GM23338 (cell line): Measurements from ENCODE around the gene OLFML2A. TPM values are rescaled to one million over a fixed set of nuclear protein-coding genes. Genes with fewer than 3 reads are reported as not detected.

Source experiments
- ATAC-seq: fragments of 200-7000 bp; cut with Tn5 transposase; 3 replicates; pipeline ENCODE4 v1.9.1; 2020
- DNase-seq: peaks from one replicate; pipeline ENCODE4 v3.0.0-alpha.2; 2015; ENCODE audit warnings: low spot score
- H2AFZ ChIP-seq: fragments of 200-600 bp; sonication (generic); 2 replicates; pipeline ENCODE4 v1.8.0; 2016; ENCODE audit warnings: antibody characterized with exemption, mild to moderate bottlenecking, moderate library complexity
- H3F3A ChIP-seq: fragments of 200-600 bp; sonication (generic); replicated peaks from 2 replicates; pipeline ENCODE4 v1.8.0; 2017; ENCODE audit warnings: antibody characterized with exemption, mixed run types, low read depth
- H3K27ac ChIP-seq: fragments of 200-600 bp; sonication (generic); 2 replicates; pipeline ENCODE4 v1.6.1; 2016; ENCODE audit warnings: low read depth
- H3K27me3 ChIP-seq: fragments of 200-600 bp; sonication (generic); 2 replicates; pipeline ENCODE4 v1.8.0; 2016; ENCODE audit warnings: mild to moderate bottlenecking, mixed run types, moderate library complexity; ENCODE audit not compliant: insufficient read depth
- H3K36me3 ChIP-seq: fragments of 200-600 bp; sonication (generic); 2 replicates; pipeline ENCODE4 v1.8.0; 2016; ENCODE audit warnings: mild to moderate bottlenecking; ENCODE audit not compliant: insufficient read depth
- H3K4me1 ChIP-seq: fragments of 200-600 bp; sonication (generic); 2 replicates; pipeline ENCODE4 v1.8.0; 2016; ENCODE audit warnings: mild to moderate bottlenecking, moderate library complexity; ENCODE audit not compliant: insufficient read depth
- H3K4me2 ChIP-seq: fragments of 200-600 bp; sonication (generic); 2 replicates; pipeline ENCODE4 v1.7.1; 2017; ENCODE audit warnings: mixed run types
- H3K4me3 ChIP-seq: fragments of 200-600 bp; sonication (generic); 2 replicates; pipeline ENCODE4 v1.6.1; 2016; ENCODE audit warnings: mixed run types
- H3K79me2 ChIP-seq: fragments of 200-600 bp; sonication (generic); replicated peaks from 2 replicates; pipeline ENCODE4 v1.8.0; 2017; ENCODE audit warnings: mild to moderate bottlenecking; ENCODE audit not compliant: insufficient read depth
- H3K9me2 ChIP-seq: fragments of 200-600 bp; sonication (generic); 2 replicates; pipeline ENCODE4 v1.8.0; 2017; ENCODE audit not compliant: insufficient read depth
- H4K20me1 ChIP-seq: fragments of 200-600 bp; sonication (generic); replicated peaks from 2 replicates; pipeline ENCODE4 v1.8.0; 2017; ENCODE audit warnings: mild to moderate bottlenecking; ENCODE audit not compliant: insufficient read depth
- H3K27ac Mint-ChIP-seq: 2 replicates; pipeline ENCODE4 v1.8.0; 2020; ENCODE audit warnings: inconsistent platforms, mild to moderate bottlenecking, moderate library complexity, mixed read lengths
- H3K27me3 Mint-ChIP-seq: 3 replicates; pipeline ENCODE4 v1.8.0; 2022; ENCODE audit warnings: low read depth, mild to moderate bottlenecking, moderate library complexity, mixed read lengths, inconsistent platforms; ENCODE audit not compliant: insufficient read depth, poor library complexity
- H3K36me3 Mint-ChIP-seq: 3 replicates; pipeline ENCODE4 v1.8.0; 2021; ENCODE audit warnings: low read depth, mild to moderate bottlenecking, inconsistent platforms, moderate library complexity, mixed read lengths
- H3K4me1 Mint-ChIP-seq: 3 replicates; pipeline ENCODE4 v1.8.0; 2020; ENCODE audit warnings: mild to moderate bottlenecking, inconsistent platforms, mixed read lengths
- H3K4me3 Mint-ChIP-seq: 3 replicates; pipeline ENCODE4 v1.8.0; 2021; ENCODE audit warnings: moderate library complexity, mild to moderate bottlenecking, inconsistent platforms, mixed read lengths
- H3K9me3 Mint-ChIP-seq: 3 replicates; pipeline ENCODE4 v1.8.0; 2020; ENCODE audit warnings: moderate library complexity, mild to moderate bottlenecking, inconsistent platforms, mixed read lengths
- CTCF ChIP-seq, 2 experiments: fragments of 200-600 bp in 1 of 2; sonication (generic) in 1 of 2; conservative IDR thresholded peaks; 2 replicates each; pipeline versions ENCODE4 v1.5.1 to v1.6.1; 2016 to 2017; ENCODE audit warnings: antibody characterized with exemption in 2 of 2, low read depth in 2 of 2, mild to moderate bottlenecking in 2 of 2, moderate library complexity in 1 of 2
- ETS1 ChIP-seq: IDR thresholded peaks from 2 replicates; pipeline ENCODE4 v1.6.1; 2016; ENCODE audit warnings: antibody characterized with exemption
- EZH2 ChIP-seq: fragments of 200-600 bp; sonication (generic); IDR thresholded peaks from one replicate; pipeline ENCODE4 v1.8.0; 2017; ENCODE audit warnings: antibody characterized with exemption, mild to moderate bottlenecking, low read depth; ENCODE audit not compliant: unreplicated experiment
- NANOG ChIP-seq: IDR thresholded peaks from 2 replicates; pipeline ENCODE4 v1.6.1; 2016; ENCODE audit warnings: antibody characterized with exemption, borderline replicate concordance
- POLR2AphosphoS5 ChIP-seq: IDR thresholded peaks from 2 replicates; pipeline ENCODE4 v1.6.1; 2016; ENCODE audit warnings: antibody characterized with exemption, low read depth
- STAT1 ChIP-seq: IDR thresholded peaks from one replicate; pipeline ENCODE4 v1.6.1; 2016; ENCODE audit warnings: antibody characterized with exemption; ENCODE audit not compliant: unreplicated experiment
- ZNF114 ChIP-seq: fragments of 250-450 bp; sonication (Bioruptor Pico); IDR thresholded peaks from 2 replicates; pipeline ENCODE4 v1.5.0; 2020; ENCODE audit warnings: mild to moderate bottlenecking, moderate library complexity
- polyA plus RNA-seq: library from polyadenylated mRNA; unstranded; fragments of >200 nt; fragmentation: Nextera tagmentation; extraction: Ambion mirVana; gene quantifications from 2 replicates; pipeline ENCODE4 v1.2.1, GENCODE V29; 2016
- total RNA-seq: library from RNA; depleted of rRNA; stranded (reverse); fragments of >200 nt; shearing (Covaris generic); gene quantifications from 2 replicates; pipeline ENCODE4 v1.2.3, GENCODE V29; 2014
- TF ChIP-seq, protein P1 (sequence below): IDR thresholded peaks from one replicate; pipeline ENCODE4 v1.6.1; 2018; ENCODE audit warnings: antibody characterized with exemption; ENCODE audit not compliant: unreplicated experiment

Gene OLFML2A
- total and polyA plus RNA-seq, 2 experiments from 2014 or later = 1.1 to 6.7 TPM

DNA sequence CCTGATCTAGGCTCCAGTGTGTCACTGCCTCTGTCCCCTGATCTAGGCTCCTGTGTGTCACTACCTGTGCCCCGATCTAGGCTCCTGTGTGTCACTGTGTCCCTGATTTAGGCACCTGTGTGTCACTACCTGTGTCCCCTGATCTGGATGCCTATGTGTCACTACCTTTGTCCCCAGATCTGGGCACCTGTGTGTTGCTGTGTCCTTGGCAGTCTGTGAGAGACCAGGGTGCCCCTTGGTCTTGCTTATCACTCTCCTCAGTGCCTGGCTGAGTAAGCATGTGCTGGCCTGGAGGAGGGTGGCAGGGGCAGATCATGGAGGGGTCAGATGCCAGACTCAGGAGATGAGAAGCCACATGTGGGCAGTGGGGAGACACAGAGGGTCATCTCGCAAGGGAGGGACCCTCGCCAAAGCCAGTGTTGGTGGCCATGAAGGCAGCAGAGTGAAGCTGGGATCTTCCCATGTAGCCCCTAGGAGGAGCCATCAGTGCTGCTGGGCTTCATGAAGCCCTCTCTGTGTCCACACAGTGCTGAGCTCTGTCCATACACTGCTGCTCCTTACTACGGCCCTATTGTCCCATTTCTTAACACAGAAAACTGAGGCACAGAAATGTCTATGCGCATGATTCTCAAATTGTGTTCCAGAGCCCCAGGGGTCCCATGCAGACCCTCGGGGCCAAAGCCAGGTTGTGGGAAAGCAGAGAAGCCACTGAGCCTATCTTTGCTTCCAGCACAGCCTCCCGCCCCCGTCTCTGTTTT is 15.5 kb downstream of the OLFML2A start:
- peak; percentile 50 for ATAC-seq
- no peak overlapping the region for H3K27ac Mint-ChIP-seq

DNA sequence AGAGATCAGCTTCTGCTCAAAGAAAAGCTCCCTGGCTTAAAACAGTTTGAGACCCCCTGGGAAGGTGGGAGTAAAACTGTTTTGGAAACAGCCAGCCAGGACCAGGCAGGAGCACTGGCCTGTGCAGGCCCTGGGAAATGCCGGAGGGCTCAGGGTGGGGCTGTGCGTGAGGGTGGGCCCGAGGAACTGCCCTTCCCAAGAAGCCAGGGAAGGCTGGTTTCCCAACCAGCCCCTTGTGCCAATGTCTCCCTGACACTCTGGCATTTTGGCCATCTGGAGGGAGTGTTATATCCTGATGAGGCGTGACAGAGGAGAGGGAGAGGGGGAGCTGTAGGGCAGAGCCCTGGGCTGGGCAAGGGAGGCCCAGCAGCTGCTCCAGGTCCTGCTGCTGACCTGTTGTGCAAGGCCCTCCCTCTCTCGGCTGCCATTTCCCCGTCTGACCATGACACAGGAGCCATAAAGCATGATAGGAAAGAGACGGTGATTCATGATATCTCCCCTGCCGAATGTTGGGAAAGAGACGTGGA is 16.1 kb downstream of the OLFML2A start:
- H3K79me2 ChIP-seq = no peaks in the 10 kb centered on the region
- Mint-ChIP-seq H3K9me3 (no peaks in the 10 kb centered on the region), H3K4me3 (no peak overlapping the region; the same call in 2 of the 3 replicates), H3K4me1 (0 out of 3 replicates have a peak, but pooled peaks cover 3% of the 10 kb centered on the region), H3K36me3 (no peaks in the 10 kb centered on the region), H3K27ac (no peak overlapping the region), H3K27me3 (peaks cover 3% of the 10 kb centered on the region)
- H3K27me3 ChIP-seq = no peaks in the 10 kb centered on the region
- H3K4me1 ChIP-seq = no peaks in the 10 kb centered on the region
- H3F3A ChIP-seq = no peaks in the 10 kb centered on the region
- no peak overlapping the region for H3K4me2 ChIP-seq
- TF ChIP-seq STAT1 (no peak), EZH2 (no peak), ETS1 (no peak), NANOG (no peak), ZNF114 (CRISPR knock-in tag) (no peak), POLR2AphosphoS5 (no peak)
- TF ChIP-seq, protein P1, sequence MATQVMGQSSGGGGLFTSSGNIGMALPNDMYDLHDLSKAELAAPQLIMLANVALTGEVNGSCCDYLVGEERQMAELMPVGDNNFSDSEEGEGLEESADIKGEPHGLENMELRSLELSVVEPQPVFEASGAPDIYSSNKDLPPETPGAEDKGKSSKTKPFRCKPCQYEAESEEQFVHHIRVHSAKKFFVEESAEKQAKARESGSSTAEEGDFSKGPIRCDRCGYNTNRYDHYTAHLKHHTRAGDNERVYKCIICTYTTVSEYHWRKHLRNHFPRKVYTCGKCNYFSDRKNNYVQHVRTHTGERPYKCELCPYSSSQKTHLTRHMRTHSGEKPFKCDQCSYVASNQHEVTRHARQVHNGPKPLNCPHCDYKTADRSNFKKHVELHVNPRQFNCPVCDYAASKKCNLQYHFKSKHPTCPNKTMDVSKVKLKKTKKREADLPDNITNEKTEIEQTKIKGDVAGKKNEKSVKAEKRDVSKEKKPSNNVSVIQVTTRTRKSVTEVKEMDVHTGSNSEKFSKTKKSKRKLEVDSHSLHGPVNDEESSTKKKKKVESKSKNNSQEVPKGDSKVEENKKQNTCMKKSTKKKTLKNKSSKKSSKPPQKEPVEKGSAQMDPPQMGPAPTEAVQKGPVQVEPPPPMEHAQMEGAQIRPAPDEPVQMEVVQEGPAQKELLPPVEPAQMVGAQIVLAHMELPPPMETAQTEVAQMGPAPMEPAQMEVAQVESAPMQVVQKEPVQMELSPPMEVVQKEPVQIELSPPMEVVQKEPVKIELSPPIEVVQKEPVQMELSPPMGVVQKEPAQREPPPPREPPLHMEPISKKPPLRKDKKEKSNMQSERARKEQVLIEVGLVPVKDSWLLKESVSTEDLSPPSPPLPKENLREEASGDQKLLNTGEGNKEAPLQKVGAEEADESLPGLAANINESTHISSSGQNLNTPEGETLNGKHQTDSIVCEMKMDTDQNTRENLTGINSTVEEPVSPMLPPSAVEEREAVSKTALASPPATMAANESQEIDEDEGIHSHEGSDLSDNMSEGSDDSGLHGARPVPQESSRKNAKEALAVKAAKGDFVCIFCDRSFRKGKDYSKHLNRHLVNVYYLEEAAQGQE = no peak
- H3K27ac ChIP-seq = no peak overlapping the region
- peak; percentile 44 for ATAC-seq
- DNase-seq = no peak
- no peaks in the 10 kb centered on the region for H3K36me3 ChIP-seq
- H2AFZ ChIP-seq = no peak overlapping the region
- no peak overlapping the region for H3K4me3 ChIP-seq
- H4K20me1 ChIP-seq = no peaks in the 10 kb centered on the region
- H3K9me2 ChIP-seq = no peaks in the 10 kb centered on the region

More for the DNA sequence above, 15.5 kb downstream of the OLFML2A start:
- H3K4me3 ChIP-seq = no peak overlapping the region
- Mint-ChIP-seq H3K4me1 (0 out of 3 replicates have a peak, but pooled peaks cover 3% of the 10 kb centered on the region), H3K36me3 (no peaks in the 10 kb centered on the region), H3K4me3 (no peak overlapping the region), H3K9me3 (no peaks in the 10 kb centered on the region), H3K27me3 (peaks cover 3% of the 10 kb centered on the region)
- no peaks in the 10 kb centered on the region for H3K9me2 ChIP-seq
- no peaks in the 10 kb centered on the region for H3K4me1 ChIP-seq
- H3K4me2 ChIP-seq = no peak overlapping the region
- DNase-seq = no peak
- H3K27me3 ChIP-seq = no peaks in the 10 kb centered on the region
- H3K79me2 ChIP-seq = no peaks in the 10 kb centered on the region
- no peaks in the 10 kb centered on the region for H3K36me3 ChIP-seq
- TF ChIP-seq ZNF114 (CRISPR knock-in tag) = no peak
- TF ChIP-seq CTCF (conservative IDR thresholded peaks at IDR 0.05; ENCODE audit: low read depth in 2 of 2) = peak in 1 of 2 experiments; percentile 20; a peak in 2 of 4 replicates
- no peak for TF ChIP-seq NANOG
- H3F3A ChIP-seq = no peaks in the 10 kb centered on the region
- no peak overlapping the region for H3K27ac ChIP-seq
- no peak overlapping the region for H2AFZ ChIP-seq
- no peaks in the 10 kb centered on the region for H4K20me1 ChIP-seq
